ENCODE measurements around the gene BTBD19. TPM values are rescaled to one million over a fixed set of nuclear protein-coding genes. Genes with fewer than 3 reads are reported as not detected.
"Not testable (repeated sequence)": the region's sequence is repeated elsewhere in the genome, so short reads cannot be mapped to it uniquely, and the experiment has no call there.

BTBD19 gene, protein sequence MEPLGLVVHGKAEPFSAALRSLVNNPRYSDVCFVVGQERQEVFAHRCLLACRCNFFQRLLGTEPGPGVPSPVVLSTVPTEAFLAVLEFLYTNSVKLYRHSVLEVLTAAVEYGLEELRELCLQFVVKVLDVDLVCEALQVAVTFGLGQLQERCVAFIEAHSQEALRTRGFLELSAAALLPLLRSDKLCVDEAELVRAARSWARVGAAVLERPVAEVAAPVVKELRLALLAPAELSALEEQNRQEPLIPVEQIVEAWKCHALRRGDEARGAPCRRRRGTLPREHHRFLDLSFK
- 0.81 and 4.0 TPM in 2 replicates for total RNA-seq (2014; rRNA removed; shearing (Covaris generic))

DNA sequence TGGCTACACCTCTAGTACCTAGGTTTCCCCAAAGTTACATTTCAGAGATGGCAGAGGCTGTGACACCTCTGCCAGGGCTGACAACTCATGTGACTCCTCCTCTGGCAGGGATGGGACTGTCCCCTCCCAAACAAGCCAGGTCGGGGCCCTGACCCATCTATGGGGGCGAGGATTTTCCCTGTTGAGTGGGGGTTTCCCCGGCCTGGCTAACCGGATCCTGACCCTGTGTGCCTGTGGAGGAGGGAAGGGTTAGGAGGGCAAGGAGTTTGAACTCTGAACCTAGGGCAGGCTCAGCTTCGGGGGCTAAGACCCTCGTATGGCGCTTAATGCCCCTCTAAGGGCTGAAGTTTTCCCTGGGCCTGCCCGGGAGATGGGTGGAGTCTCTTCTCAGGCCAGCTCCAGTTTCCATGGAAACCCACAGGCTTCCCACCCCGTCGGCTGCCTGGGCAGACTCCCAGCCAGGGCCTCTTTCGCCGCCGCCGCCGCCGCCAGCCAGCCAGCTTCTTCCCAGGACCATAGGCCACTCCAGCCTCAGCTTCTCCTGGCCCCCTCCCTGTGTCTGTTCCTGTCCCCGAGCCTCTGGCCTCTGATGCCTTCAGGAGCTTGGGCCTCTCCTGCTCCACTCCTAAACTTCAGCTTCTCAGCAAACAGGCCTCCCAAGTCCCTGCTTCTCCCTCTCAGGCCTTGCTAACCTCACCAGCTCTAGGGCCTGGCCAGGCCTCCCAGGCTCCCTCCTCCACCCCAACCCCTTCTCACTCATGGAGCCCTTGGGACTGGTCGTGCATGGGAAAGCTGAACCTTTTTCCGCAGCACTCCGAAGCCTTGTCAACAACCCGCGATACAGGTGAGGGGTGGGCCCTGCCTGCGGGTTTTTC lies at the start of gene BTBD19:
Gene BTBD19 (plus strand): TSS at position 461 of the 875 bp plus-strand sequence. CDS start 298 bp downstream, at position 759.
- Histone ChIP-seq H3K27ac (peak within 1 kb of the TSS; percentile 99), H3K4me1 (replicated peaks) (peaks cover 55% of the 10 kb centered on the region), H3K36me3 (peaks cover 34% of the 10 kb centered on the region), H3K9me3 (replicated peaks) (no peaks in the 10 kb centered on the region), H3K27me3 (replicated peaks) (no peaks in the 10 kb centered on the region), H3K4me3 (peak within 1 kb of the TSS; percentile 18)
- DNase-seq (ENCODE audit: low read depth in 1 of 2, low spot score in 2 of 2) = peak; percentile 92 to 94

GRCh38 chr1:44759077-44759476 lies 49.2 kb upstream of the BTBD19 start:
- peaks cover 100% of the 10 kb centered on the region for H3K36me3 ChIP-seq
- no peaks in the 10 kb centered on the region for H3K27me3 ChIP-seq (replicated peaks)
- no peak overlapping the region for H3K4me3 ChIP-seq
- no peak overlapping the region for H3K27ac ChIP-seq
- H3K9me3 ChIP-seq (replicated peaks) = no peaks in the 10 kb centered on the region; the same call in 1 of the 2 replicates
- no peak for DNase-seq (ENCODE audit: low read depth in 1 of 2, low spot score in 2 of 2)
- H3K4me1 ChIP-seq (replicated peaks) = no peaks in the 10 kb centered on the region

DNA sequence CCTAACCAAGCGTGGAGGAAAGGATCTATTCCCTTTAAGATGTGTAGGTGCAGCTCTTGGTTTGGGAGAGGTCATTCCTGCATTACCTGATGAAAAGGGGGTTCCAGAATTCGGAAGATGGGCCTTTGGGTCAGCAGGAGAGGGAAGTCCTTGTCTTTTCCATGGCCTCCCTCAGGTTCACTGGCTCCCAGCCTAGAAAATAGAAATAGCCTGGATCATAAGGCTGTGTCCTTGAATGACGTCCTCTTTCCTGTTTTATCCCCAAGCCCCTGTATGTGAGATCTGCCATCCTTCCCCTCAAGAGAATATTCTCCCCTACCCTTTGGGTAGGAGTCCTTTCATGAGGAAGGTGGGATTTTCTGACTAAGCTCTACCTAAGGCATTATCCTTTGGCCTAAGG lies 47.4 kb upstream of the BTBD19 start:
- peaks cover 100% of the 10 kb centered on the region for H3K36me3 ChIP-seq

GRCh38 chr1:44766421-44766820 lies 41.9 kb upstream of the BTBD19 start:
- not testable (repeated sequence) for DNase-seq (ENCODE audit: low read depth in 1 of 2, low spot score in 2 of 2); H3K4me3 ChIP-seq; H3K9me3 ChIP-seq (replicated peaks); H3K27me3 ChIP-seq (replicated peaks); H3K27ac ChIP-seq; H3K4me1 ChIP-seq (replicated peaks)
- peaks cover 70% of the 10 kb centered on the region for H3K36me3 ChIP-seq

More for the DNA sequence above, 47.4 kb upstream of the BTBD19 start:
- Histone ChIP-seq H3K27me3 (replicated peaks) (no peaks in the 10 kb centered on the region), H3K27ac (no peak overlapping the region), H3K4me1 (replicated peaks) (no peaks in the 10 kb centered on the region), H3K9me3 (replicated peaks) (no peaks in the 10 kb centered on the region; the same call in 1 of the 2 replicates), H3K4me3 (no peak overlapping the region)
- DNase-seq (ENCODE audit: low read depth in 1 of 2, low spot score in 2 of 2) = no peak

DNA sequence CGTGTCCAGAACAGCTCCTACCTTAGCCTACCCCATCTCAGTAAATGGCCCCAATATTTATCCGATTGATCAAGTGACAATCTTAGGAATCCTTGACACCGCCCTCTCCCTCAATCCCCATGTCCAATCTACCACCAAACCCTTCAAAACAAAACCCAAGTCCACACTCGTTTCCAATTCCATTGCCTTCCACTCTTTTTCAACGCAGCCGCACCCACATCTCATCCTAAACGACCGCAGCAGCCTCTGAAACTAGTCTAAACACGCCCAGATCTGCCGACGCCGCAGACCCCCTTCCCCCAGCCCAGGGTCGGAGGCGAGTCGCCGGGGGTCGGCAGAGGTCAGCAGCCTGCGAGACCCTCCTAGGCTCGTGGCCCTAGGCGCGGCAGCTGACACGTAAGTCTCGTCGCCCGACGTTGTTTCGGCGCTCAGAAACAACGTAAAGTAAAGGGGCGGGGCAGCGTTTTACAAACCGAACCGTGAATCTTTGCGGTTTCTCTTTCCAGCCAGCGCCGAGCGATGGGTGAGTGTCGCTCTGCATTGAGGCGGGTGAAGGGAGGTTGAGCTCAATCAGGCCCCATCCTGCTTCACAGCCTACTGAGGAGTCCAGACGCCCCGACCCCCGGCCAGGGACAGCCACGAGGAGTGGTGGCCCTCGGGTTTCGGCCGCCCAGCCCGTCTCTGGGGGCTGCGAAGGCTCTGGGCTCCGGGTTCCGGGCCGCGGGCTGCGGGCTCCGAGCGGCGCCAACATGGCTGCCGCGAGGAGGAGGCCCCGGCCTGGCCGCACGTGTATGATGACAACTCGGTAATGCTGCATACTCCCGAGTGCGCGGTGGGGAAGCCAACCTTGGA lies 33.0 kb upstream of the BTBD19 start, which contains the start of gene RPS8:
Gene RPS8 (plus strand): TSS at position 463 of the 852 bp plus-strand sequence. CDS start 57 bp downstream, at position 520.
- H3K27me3 ChIP-seq (replicated peaks) = no peaks in the 10 kb centered on the region

GRCh38 chr1:44775930-44776729 lies 32.2 kb upstream of the BTBD19 start:
- DNase-seq (ENCODE audit: low read depth in 1 of 2, low spot score in 2 of 2) = no peak
- Histone ChIP-seq H3K9me3 (replicated peaks) (no peaks in the 10 kb centered on the region), H3K36me3 (peaks cover 60% of the 10 kb centered on the region), H3K4me1 (replicated peaks) (peaks cover 20% of the 10 kb centered on the region), H3K4me3 (peak overlapping the region; percentile 67), H3K27ac (peak overlapping the region; percentile 82), H3K27me3 (replicated peaks) (no peaks in the 10 kb centered on the region)

More for the DNA sequence above, 33.0 kb upstream of the BTBD19 start, which contains the start of gene RPS8:
- Histone ChIP-seq H3K4me1 (replicated peaks) (peaks cover 20% of the 10 kb centered on the region), H3K4me3 (peak within 1 kb of the TSS; percentile 67), H3K27ac (peak within 1 kb of the TSS; percentile 82), H3K9me3 (replicated peaks) (no peaks in the 10 kb centered on the region), H3K36me3 (peaks cover 52% of the 10 kb centered on the region)
- peak; percentile 93 for DNase-seq (ENCODE audit: low read depth in 1 of 2, low spot score in 2 of 2)

GRCh38 chr1:44776730-44777068 lies 31.6 kb upstream of the BTBD19 start:
- Histone ChIP-seq H3K9me3 (replicated peaks) (no peaks in the 10 kb centered on the region), H3K4me1 (replicated peaks) (peaks cover 20% of the 10 kb centered on the region), H3K27ac (no peak overlapping the region), H3K27me3 (replicated peaks) (no peaks in the 10 kb centered on the region), H3K36me3 (peaks cover 66% of the 10 kb centered on the region), H3K4me3 (peak overlapping the region; percentile 67)
- no peak for DNase-seq (ENCODE audit: low read depth in 1 of 2, low spot score in 2 of 2)

DNA sequence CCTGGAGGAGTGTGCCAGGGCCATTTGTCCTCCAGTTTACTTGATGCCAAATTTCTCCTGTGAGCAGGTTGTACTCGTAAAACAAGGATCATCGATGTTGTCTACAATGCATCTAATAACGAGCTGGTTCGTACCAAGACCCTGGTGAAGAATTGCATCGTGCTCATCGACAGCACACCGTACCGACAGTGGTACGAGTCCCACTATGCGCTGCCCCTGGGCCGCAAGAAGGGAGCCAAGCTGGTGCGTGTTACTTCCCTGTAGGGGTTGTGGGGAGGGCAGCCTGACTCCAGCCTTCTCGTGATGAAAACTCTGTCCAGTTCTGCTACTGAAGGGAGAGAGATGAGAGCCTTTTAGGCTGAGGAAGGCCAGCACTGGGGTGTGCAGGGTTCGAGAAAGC lies 30.8 kb upstream of the BTBD19 start:
- H3K27ac ChIP-seq = no peak overlapping the region
- no peaks in the 10 kb centered on the region for H3K27me3 ChIP-seq (replicated peaks)
- DNase-seq (ENCODE audit: low read depth in 1 of 2, low spot score in 2 of 2) = no peak
- peak overlapping the region; percentile 67 for H3K4me3 ChIP-seq
- H3K9me3 ChIP-seq (replicated peaks) = no peaks in the 10 kb centered on the region
- peaks cover 72% of the 10 kb centered on the region for H3K36me3 ChIP-seq
- H3K4me1 ChIP-seq (replicated peaks) = peaks cover 20% of the 10 kb centered on the region

DNA sequence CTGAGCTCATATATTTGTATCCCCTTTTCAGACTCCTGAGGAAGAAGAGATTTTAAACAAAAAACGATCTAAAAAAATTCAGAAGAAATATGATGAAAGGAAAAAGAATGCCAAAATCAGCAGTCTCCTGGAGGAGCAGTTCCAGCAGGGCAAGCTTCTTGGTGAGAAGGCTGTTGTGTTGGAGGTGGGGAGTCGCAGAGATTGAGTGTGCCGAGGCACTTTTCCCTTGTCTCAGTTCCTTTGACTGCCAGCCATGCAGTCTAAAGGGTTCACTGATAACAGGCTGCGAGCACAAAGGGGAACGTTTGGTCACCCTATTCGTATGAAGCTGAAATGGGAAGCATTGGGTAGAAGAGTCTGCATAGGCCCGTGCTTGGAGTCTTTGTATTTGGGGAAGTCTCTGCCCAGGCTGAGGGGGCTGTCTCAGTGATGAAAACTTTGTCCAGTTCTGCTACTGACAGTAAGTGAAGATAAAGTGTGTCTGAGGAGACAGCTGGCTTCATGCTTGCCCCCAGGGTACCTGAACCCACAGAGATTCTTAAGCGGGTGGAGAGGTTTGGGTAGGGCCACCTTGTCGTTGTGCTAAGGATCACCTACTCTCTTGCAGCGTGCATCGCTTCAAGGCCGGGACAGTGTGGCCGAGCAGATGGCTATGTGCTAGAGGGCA lies 30.2 kb upstream of the BTBD19 start:
- no peak for DNase-seq (ENCODE audit: low read depth in 1 of 2, low spot score in 2 of 2)
- H3K36me3 ChIP-seq = peaks cover 73% of the 10 kb centered on the region
- H3K4me3 ChIP-seq = no peak overlapping the region
- H3K4me1 ChIP-seq (replicated peaks) = peaks cover 20% of the 10 kb centered on the region
- no peak overlapping the region for H3K27ac ChIP-seq
- H3K27me3 ChIP-seq (replicated peaks) = no peaks in the 10 kb centered on the region
- H3K9me3 ChIP-seq (replicated peaks) = no peaks in the 10 kb centered on the region

DNA sequence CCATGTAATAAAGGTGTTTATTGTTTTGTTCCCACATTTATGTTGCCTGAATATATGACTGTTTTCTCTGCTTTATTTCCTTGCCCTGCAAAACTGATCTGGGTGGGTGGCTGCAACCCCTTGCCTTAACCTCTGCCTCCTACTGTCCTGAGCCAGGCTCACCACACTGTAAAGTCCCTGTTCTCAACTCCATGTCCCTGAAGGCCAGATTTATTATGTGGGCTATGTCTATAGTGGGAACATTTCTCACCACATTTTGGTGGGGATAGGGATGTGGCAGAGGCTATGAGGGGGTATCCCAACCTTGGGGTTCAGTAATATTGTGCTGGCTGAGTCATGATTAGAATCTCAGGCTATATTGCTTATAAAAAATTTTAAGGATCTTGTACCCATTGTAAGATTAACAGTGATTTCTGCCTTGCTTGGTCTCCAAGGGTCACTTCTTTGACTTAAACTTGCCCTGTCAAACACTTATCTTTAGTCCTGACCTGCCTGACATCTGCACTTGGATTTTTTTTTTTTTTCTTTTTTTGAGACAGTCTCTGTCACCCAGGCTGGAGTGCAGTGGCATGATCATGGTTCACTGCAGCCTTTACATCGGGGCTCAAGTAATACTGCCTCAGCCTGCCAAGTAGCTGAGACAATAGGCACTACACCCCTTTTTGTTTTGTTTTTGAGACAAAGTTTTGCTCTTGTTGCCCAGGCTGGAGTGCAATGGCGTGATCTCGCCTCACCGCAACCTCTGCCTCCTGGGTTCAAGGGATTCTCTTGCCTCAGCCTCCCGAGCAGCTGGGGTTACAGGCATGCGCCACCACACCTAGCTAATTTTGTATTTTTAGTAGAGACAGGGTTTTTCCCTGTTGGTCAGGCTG lies 29.4 kb upstream of the BTBD19 start:
- DNase-seq (ENCODE audit: low read depth in 1 of 2, low spot score in 2 of 2) = no peak
- H3K4me3 ChIP-seq = no peak overlapping the region
- no peaks in the 10 kb centered on the region for H3K9me3 ChIP-seq (replicated peaks)
- peaks cover 24% of the 10 kb centered on the region for H3K4me1 ChIP-seq (replicated peaks)
- H3K27me3 ChIP-seq (replicated peaks) = 0 out of 2 replicates have a peak, but pooled peaks cover 2% of the 10 kb centered on the region
- H3K27ac ChIP-seq = no peak overlapping the region
- H3K36me3 ChIP-seq = peaks cover 77% of the 10 kb centered on the region

- Histone ChIP-seq H3K4me3 (no peak overlapping the region), H3K36me3 (peaks cover 71% of the 10 kb centered on the region), H3K4me1 (replicated peaks) (peaks cover 19% of the 10 kb centered on the region), H3K27me3 (replicated peaks) (0 out of 2 replicates have a peak, but pooled peaks cover 2% of the 10 kb centered on the region), H3K27ac (no peak overlapping the region), H3K9me3 (replicated peaks) (no peaks in the 10 kb centered on the region)
- DNase-seq (ENCODE audit: low read depth in 1 of 2, low spot score in 2 of 2) = no peak
Observed at GRCh38 chr1:44780583-44781121, 27.7 kb upstream of the BTBD19 start.
